Suprapubic skin (tissue), 4 donors: ENCODE data around the gene CUEDC1.

Source experiments
- EP300 ChIP-seq: sonication (generic); formaldehyde crosslinking; IDR thresholded peaks from one replicate; pipeline ENCODE4 v1.6.1; 2017; ENCODE audit warnings: antibody characterized with exemption
- POLR2A ChIP-seq, 2 donors: fragments of 450-650 bp; IDR thresholded peaks; one replicate each; pipeline ENCODE4 v1.6.1; 2017; ENCODE audit warnings: antibody characterized with exemption in 2 of 2, mild to moderate bottlenecking in 2 of 2, moderate library complexity in 2 of 2
- POLR2AphosphoS5 ChIP-seq, 3 donors: sonication (generic); formaldehyde crosslinking; IDR thresholded peaks; one replicate each; pipeline ENCODE4 v1.6.1; 2017; ENCODE audit warnings: antibody characterized with exemption in 3 of 3
- TF ChIP-seq, protein P1 (sequence below), 2 donors: fragments of 200-600 bp in 1 of 2; fragments of 450-650 bp in 1 of 2; sonication (generic) in 1 of 2; IDR thresholded peaks; one replicate each; pipeline ENCODE4 v1.5.1; 2016 to 2019; ENCODE audit warnings: antibody characterized with exemption in 2 of 2, mild to moderate bottlenecking in 1 of 2, moderate library complexity in 1 of 2

GRCh38 chr17:57957120-57957850 is 2.1 kb upstream of the CUEDC1 start:
- TF ChIP-seq, protein P1, sequence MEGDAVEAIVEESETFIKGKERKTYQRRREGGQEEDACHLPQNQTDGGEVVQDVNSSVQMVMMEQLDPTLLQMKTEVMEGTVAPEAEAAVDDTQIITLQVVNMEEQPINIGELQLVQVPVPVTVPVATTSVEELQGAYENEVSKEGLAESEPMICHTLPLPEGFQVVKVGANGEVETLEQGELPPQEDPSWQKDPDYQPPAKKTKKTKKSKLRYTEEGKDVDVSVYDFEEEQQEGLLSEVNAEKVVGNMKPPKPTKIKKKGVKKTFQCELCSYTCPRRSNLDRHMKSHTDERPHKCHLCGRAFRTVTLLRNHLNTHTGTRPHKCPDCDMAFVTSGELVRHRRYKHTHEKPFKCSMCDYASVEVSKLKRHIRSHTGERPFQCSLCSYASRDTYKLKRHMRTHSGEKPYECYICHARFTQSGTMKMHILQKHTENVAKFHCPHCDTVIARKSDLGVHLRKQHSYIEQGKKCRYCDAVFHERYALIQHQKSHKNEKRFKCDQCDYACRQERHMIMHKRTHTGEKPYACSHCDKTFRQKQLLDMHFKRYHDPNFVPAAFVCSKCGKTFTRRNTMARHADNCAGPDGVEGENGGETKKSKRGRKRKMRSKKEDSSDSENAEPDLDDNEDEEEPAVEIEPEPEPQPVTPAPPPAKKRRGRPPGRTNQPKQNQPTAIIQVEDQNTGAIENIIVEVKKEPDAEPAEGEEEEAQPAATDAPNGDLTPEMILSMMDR (IDR thresholded peaks at IDR 0.05) = no peak
- TF ChIP-seq EP300 = no peak
- TF ChIP-seq POLR2A (IDR thresholded peaks at IDR 0.05) = no peak
- no peak for TF ChIP-seq POLR2AphosphoS5 (IDR thresholded peaks at IDR 0.05)
